MM.1S (cell line): ENCODE data around the gene ADAM23.

Experiments
- CTCF ChIP-seq: fragments of 300-600 bp; sonication (generic); IDR thresholded peaks from 2 replicates; pipeline ENCODE4 v1.5.1; 2016; ENCODE audit warnings: antibody characterized with exemption, low read length, mixed read lengths
- EZH2phosphoT487 ChIP-seq: fragments of 300-600 bp; sonication (generic); IDR thresholded peaks from 2 replicates; pipeline ENCODE4 v1.6.1; 2018; ENCODE audit warnings: antibody characterized with exemption, low read length

GRCh38 chr2:206603243-206603642, 159.9 kb downstream of the ADAM23 start:
- TF ChIP-seq CTCF (no peak), EZH2phosphoT487 (no peak)
